ENCODE measurements around the gene PRKG1.

PRKG1 gene

DNA sequence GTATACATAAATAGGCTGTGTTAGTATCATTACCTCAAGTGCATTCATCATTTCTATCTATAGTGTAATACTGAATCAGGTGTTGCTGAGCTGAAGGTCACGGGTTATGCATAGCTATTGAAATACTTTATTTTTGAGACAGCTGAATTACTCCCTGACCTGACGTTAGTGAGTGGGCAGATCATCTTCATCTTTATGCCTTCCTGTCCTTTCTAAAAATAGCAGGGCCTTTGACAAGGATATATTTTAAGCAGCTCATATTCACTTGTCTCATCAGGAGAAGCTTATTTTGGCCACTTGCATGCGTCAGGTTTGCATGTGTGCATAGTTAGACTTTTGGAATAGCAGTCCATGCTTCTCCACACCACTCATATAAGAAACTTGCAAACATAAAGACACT, 1176.2 kb downstream of the PRKG1 start:
- H3K9ac ChIP-seq (ENCODE audit: low read depth, low read length) = no peak overlapping the region
- no peaks in the 10 kb centered on the region for H3K9me3 ChIP-seq (ENCODE audit: insufficient read depth, low read depth, low read length)
- no peak overlapping the region for H3K4me3 ChIP-seq (ENCODE audit: low read length)
- no peaks in the 10 kb centered on the region for H3K4me1 ChIP-seq (ENCODE audit: insufficient read depth, low read length)
- WGBS = 94% methylated on average over 3 of the region's 3 CpGs
- no peak overlapping the region for H3K27ac ChIP-seq (ENCODE audit: low read depth, low read length)
- H3K36me3 ChIP-seq (ENCODE audit: insufficient read depth, low read length) = no peaks in the 10 kb centered on the region
- H3K27me3 ChIP-seq (ENCODE audit: insufficient read depth, low read length) = no peaks in the 10 kb centered on the region

DNA sequence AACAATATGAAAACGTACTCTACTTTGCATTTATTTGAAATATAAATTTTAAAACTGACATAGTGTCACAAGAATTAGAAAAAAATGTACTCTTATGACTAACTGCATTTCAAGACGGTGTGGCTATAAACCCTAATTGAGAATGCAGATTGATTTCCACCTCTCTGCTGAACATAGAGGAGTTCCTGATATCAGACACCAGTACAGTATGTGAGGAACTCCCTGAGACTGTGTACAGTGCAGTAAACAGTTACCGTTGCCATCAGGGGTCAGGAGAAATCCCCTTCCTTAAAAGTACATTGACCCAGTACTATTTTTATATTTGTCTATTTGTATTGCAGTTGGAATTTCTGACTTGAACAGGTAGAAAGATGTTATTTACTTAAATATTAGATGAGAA, 1178.0 kb downstream of the PRKG1 start:
- no peak overlapping the region for H3K4me3 ChIP-seq (ENCODE audit: low read length)
- no peaks in the 10 kb centered on the region for H3K27me3 ChIP-seq (ENCODE audit: insufficient read depth, low read length)
- H3K9ac ChIP-seq (ENCODE audit: low read depth, low read length) = no peak overlapping the region
- WGBS = 91% methylated on average over 2 of the region's 3 CpGs
- H3K27ac ChIP-seq (ENCODE audit: low read depth, low read length) = no peak overlapping the region
- no peaks in the 10 kb centered on the region for H3K9me3 ChIP-seq (ENCODE audit: insufficient read depth, low read depth, low read length)
- no peaks in the 10 kb centered on the region for H3K36me3 ChIP-seq (ENCODE audit: insufficient read depth, low read length)
- H3K4me1 ChIP-seq (ENCODE audit: insufficient read depth, low read length) = peaks cover 5% of the 10 kb centered on the region; the same call in 1 of the 2 replicates

DNA sequence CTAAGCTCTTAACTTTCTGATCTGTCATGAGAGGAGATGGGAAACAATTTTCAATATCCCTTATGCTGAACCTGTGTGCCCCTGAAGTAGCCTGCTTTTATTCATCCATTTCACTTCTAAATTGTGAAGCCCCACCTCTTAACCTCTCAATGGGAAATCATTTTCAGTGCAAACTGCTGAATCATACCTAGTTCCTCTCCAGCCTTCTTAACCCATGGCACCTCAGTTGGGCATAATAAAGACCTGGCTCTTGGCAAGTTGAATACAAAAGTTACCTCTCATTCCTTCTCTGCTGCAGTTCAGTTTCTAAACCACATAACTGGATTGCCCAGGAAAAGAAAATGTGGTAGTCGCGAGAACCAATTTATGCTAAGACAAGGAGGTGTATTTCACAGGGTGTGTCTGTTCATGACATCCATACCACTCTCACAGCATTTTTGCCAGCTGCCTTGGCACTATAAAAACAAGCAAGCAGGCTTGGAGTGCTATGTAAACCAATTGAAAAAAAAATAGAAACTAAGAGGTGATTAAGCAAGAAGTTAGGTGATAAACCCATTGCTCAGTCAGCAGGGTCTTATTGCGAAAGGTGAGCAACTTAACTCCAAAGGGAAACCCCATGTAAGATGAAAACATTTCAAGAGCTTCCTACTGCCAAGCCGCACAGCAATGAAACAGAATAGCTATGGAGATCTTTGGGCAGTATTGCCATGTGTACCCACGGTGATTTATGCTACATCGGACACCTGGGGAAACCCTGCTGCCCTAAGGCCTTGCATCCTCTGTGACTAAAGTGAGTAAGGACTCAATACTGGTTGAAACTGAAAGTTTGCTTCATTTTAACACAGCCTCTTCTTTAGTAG, 1182.8 kb downstream of the PRKG1 start:
- Histone ChIP-seq H3K27ac (ENCODE audit: low read depth, low read length) (no peak overlapping the region), H3K27me3 (ENCODE audit: insufficient read depth, low read length) (no peaks in the 10 kb centered on the region), H3K9me3 (ENCODE audit: insufficient read depth, low read depth, low read length) (no peaks in the 10 kb centered on the region), H3K4me1 (ENCODE audit: insufficient read depth, low read length) (peaks cover 5% of the 10 kb centered on the region; the same call in 1 of the 2 replicates), H3K9ac (ENCODE audit: low read depth, low read length) (no peak overlapping the region), H3K36me3 (ENCODE audit: insufficient read depth, low read length) (no peaks in the 10 kb centered on the region), H3K4me3 (ENCODE audit: low read length) (no peak overlapping the region)
- WGBS = 94% methylated on average over 4 of the region's 6 CpGs

DNA sequence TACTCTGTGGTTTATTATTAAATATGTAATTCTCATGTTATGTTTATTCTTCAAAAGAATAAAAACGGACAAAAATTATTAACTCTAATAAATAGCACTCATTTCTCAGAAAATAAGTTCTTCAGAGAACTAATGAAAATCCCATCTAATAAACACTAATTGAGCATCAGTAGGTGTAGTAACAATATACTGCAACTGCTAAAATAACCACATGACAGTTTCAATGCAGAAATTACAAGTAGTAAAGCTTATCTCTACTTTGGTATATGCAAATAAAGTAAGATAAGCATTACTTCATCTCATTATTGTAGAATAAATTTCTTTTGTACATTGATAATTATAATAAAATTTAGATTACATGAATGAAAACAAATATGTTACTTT, 1183.4 kb downstream of the PRKG1 start:
- Histone ChIP-seq H3K27ac (ENCODE audit: low read depth, low read length) (no peak overlapping the region), H3K9ac (ENCODE audit: low read depth, low read length) (no peak overlapping the region), H3K36me3 (ENCODE audit: insufficient read depth, low read length) (no peaks in the 10 kb centered on the region), H3K4me3 (ENCODE audit: low read length) (no peak overlapping the region), H3K9me3 (ENCODE audit: insufficient read depth, low read depth, low read length) (no peaks in the 10 kb centered on the region), H3K27me3 (ENCODE audit: insufficient read depth, low read length) (no peaks in the 10 kb centered on the region), H3K4me1 (ENCODE audit: insufficient read depth, low read length) (peaks cover 5% of the 10 kb centered on the region; the same call in 1 of the 2 replicates)
- WGBS = no CpG with 5 or more reads among the region's 1 CpG

DNA sequence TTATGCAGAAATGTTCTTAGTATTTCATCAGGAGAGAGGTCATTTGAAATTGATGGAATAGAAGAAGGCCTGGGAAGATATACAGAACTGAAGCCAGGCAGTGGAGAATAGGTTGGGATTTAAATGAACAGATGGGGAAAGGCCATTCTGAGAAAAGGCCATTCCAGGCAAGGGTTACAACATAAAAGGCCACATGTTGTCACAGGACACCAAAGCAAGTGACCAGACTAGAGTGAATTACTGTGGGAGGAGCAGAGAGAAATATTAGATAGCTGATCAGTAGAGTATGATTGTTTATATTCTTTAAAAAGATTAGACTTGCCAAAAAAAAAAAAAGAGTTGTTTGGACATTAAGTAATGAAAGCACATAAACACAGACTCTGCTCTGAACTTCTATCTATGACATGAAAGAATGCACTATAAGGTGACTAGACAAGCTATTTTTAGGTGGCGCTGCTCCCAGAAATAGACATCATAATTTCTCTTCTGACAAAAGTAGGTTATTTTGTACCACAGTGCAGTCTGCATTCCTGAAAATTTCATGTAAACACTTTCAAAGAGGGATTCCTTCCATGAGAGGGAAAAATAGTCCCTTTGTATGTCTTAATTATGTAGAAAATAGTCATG, 1184.6 kb downstream of the PRKG1 start:
- Histone ChIP-seq H3K4me3 (ENCODE audit: low read length) (no peak overlapping the region), H3K9me3 (ENCODE audit: insufficient read depth, low read depth, low read length) (no peaks in the 10 kb centered on the region), H3K27me3 (ENCODE audit: insufficient read depth, low read length) (no peaks in the 10 kb centered on the region), H3K9ac (ENCODE audit: low read depth, low read length) (no peak overlapping the region), H3K36me3 (ENCODE audit: insufficient read depth, low read length) (no peaks in the 10 kb centered on the region), H3K27ac (ENCODE audit: low read depth, low read length) (no peak overlapping the region), H3K4me1 (ENCODE audit: insufficient read depth, low read length) (peaks cover 5% of the 10 kb centered on the region; the same call in 1 of the 2 replicates)
- 100% methylated on average over 1 of the region's 1 CpG for WGBS

DNA sequence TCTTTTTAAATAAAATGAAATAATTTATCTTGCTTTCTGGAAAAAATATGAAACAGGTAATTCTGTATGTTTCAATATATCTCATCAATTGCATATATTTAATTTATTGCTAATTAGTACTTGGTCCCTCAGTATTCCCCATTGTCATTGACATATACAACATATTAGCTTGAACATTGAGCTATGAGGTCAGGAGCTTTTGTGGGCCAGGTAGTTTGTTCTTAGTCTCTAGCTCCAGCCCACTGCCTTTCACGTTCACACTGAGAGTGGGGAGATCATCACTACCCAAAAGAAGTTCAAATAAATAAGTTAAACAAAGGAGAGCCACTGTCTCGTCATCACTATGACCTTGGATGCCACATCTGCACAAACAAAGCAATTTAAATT, 1185.1 kb downstream of the PRKG1 start:
- Histone ChIP-seq H3K27me3 (ENCODE audit: insufficient read depth, low read length) (no peaks in the 10 kb centered on the region), H3K4me1 (ENCODE audit: insufficient read depth, low read length) (peaks cover 5% of the 10 kb centered on the region; the same call in 1 of the 2 replicates), H3K36me3 (ENCODE audit: insufficient read depth, low read length) (no peaks in the 10 kb centered on the region), H3K9me3 (ENCODE audit: insufficient read depth, low read depth, low read length) (no peaks in the 10 kb centered on the region), H3K9ac (ENCODE audit: low read depth, low read length) (no peak overlapping the region), H3K4me3 (ENCODE audit: low read length) (no peak overlapping the region), H3K27ac (ENCODE audit: low read depth, low read length) (no peak overlapping the region)
- 79% methylated on average over 2 of the region's 2 CpGs for WGBS

DNA sequence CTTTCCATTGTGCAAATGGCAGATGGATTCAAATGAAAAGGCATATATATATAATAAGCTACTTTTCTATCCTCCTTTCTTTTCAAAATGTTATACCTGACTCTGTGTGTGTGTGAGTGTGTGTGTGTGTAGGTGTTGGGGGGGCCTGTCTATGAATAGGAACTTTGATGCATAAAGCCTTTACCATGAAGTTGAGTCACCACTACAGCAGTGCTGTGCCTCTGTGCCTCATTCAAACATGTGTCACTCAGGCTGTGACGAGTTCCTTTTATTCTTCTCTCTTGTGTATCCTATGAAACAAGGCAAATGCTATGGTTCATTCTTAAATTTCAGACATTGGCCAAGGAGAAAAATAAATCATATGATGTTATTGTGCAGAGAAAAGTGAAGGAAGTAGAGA, 1187.1 kb downstream of the PRKG1 start:
- no peak overlapping the region for H3K27ac ChIP-seq (ENCODE audit: low read depth, low read length)
- 94% methylated on average over 1 of the region's 1 CpG for WGBS
- no peak overlapping the region for H3K9ac ChIP-seq (ENCODE audit: low read depth, low read length)
- peaks cover 17% of the 10 kb centered on the region for H3K4me1 ChIP-seq (ENCODE audit: insufficient read depth, low read length)
- H3K4me3 ChIP-seq (ENCODE audit: low read length) = no peak overlapping the region
- H3K36me3 ChIP-seq (ENCODE audit: insufficient read depth, low read length) = no peaks in the 10 kb centered on the region
- no peaks in the 10 kb centered on the region for H3K27me3 ChIP-seq (ENCODE audit: insufficient read depth, low read length)
- H3K9me3 ChIP-seq (ENCODE audit: insufficient read depth, low read depth, low read length) = no peaks in the 10 kb centered on the region

DNA sequence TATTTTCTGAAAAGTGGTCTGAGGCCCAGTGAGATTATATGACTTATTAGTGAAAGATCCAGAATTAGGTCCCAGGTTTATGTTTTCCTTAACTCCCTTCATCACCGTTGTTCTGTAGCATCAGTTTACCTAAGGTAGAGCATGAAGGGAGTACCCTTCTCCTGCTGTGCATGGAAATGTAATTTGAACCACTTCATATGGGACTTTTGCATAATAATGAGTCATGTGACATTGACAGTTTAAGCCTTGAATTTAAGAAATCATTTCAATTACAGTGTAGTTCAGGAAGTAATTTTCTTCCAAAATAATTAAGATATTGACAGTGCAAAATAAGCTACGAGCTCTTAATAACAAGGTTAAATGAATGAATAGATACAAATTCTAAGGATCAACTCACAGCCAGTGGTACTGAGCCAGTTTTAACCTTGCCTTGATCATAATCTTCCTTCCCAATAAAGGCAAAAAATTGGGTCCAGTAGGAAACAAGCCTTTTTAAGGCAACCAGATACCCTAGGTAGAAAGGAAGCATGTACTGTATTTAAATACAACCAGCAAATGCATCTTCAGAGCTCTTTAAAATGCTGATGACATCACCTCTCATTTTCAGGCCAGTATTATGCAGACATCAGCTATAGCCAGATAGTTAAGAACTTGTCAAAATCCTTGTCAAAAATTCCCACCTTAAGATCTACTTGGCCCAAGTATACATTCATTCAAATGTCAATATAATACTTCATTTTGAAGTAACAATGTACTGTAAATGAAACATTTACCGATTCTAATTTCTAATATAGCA, 1191.0 kb downstream of the PRKG1 start:
- Histone ChIP-seq H3K9me3 (ENCODE audit: insufficient read depth, low read depth, low read length) (no peaks in the 10 kb centered on the region), H3K36me3 (ENCODE audit: insufficient read depth, low read length) (no peaks in the 10 kb centered on the region), H3K4me1 (ENCODE audit: insufficient read depth, low read length) (peaks cover 11% of the 10 kb centered on the region), H3K9ac (ENCODE audit: low read depth, low read length) (no peak overlapping the region), H3K27ac (ENCODE audit: low read depth, low read length) (no peak overlapping the region), H3K4me3 (ENCODE audit: low read length) (no peak overlapping the region), H3K27me3 (ENCODE audit: insufficient read depth, low read length) (no peaks in the 10 kb centered on the region)
- 50% methylated on average over 1 of the region's 3 CpGs for WGBS

DNA sequence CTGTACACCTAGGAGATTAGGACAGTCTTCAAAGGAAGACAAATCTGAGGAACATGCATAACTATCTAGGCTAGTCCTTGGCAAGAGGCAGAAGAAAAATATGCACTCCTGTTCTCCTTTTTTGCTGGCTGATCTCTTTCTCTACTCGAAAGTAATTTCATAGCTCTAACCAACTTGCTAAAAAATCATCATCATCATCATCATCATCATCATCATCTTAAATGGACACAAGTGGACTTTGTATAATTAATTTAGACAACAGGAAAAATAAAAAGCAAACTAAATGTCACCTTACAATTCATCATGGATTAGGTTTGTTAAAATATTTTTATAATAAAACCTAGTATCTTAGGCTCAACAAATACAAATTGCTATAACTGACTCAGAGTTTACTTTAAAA, 1192.6 kb downstream of the PRKG1 start:
- Histone ChIP-seq H3K27me3 (ENCODE audit: insufficient read depth, low read length) (no peaks in the 10 kb centered on the region), H3K9me3 (ENCODE audit: insufficient read depth, low read depth, low read length) (no peaks in the 10 kb centered on the region), H3K4me1 (ENCODE audit: insufficient read depth, low read length) (peaks cover 11% of the 10 kb centered on the region), H3K27ac (ENCODE audit: low read depth, low read length) (no peak overlapping the region), H3K36me3 (ENCODE audit: insufficient read depth, low read length) (no peaks in the 10 kb centered on the region), H3K9ac (ENCODE audit: low read depth, low read length) (no peak overlapping the region), H3K4me3 (ENCODE audit: low read length) (no peak overlapping the region)
- 88% methylated on average over 1 of the region's 1 CpG for WGBS

DNA sequence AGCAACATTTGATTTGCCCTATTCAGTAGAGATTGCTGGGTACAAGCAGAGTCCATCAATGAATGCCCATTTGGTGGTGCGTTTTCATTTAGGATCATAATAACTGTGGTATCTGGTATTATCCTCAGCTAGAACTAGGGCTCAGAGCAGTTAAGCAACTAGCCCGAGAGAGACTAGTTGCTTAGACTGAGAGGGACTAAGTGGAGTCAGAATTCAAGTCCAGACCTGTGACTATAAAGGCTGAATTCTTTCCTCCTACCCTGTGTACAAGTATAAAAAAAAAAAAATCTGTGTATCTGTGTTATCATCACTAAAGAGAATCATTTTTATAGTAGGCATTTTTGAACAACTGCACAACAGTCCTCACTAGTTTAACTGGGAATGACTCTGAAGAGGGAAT, 1194.5 kb downstream of the PRKG1 start:
- no peaks in the 10 kb centered on the region for H3K27me3 ChIP-seq (ENCODE audit: insufficient read depth, low read length)
- 94% methylated on average over 2 of the region's 2 CpGs for WGBS
- no peaks in the 10 kb centered on the region for H3K36me3 ChIP-seq (ENCODE audit: insufficient read depth, low read length)
- no peak overlapping the region for H3K27ac ChIP-seq (ENCODE audit: low read depth, low read length)
- no peak overlapping the region for H3K4me3 ChIP-seq (ENCODE audit: low read length)
- H3K9me3 ChIP-seq (ENCODE audit: insufficient read depth, low read depth, low read length) = no peaks in the 10 kb centered on the region
- H3K9ac ChIP-seq (ENCODE audit: low read depth, low read length) = no peak overlapping the region
- H3K4me1 ChIP-seq (ENCODE audit: insufficient read depth, low read length) = peaks cover 11% of the 10 kb centered on the region

DNA sequence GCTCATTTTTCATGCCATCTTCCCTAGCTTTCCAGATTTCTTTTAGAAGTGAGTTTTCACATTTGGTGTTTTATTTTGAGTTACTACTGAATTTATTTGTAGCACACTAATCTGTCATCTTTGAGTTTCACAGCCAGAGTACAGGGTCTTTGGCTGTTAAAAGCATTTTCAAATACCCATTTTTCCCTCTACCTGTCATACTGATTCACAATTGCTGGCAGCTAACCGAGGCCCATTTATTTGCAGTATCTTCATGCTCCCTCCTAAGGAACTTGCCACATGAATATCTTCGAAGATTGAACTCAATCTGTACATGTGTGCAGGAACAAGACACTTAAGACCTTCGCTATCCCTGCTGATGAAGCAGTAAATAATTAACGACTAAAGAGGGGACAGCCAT, 1194.9 kb downstream of the PRKG1 start:
- no peaks in the 10 kb centered on the region for H3K27me3 ChIP-seq (ENCODE audit: insufficient read depth, low read length)
- H3K27ac ChIP-seq (ENCODE audit: low read depth, low read length) = no peak overlapping the region
- H3K4me1 ChIP-seq (ENCODE audit: insufficient read depth, low read length) = peaks cover 11% of the 10 kb centered on the region
- H3K4me3 ChIP-seq (ENCODE audit: low read length) = no peak overlapping the region
- no peak overlapping the region for H3K9ac ChIP-seq (ENCODE audit: low read depth, low read length)
- 93% methylated on average over 4 of the region's 4 CpGs for WGBS
- H3K36me3 ChIP-seq (ENCODE audit: insufficient read depth, low read length) = no peaks in the 10 kb centered on the region
- H3K9me3 ChIP-seq (ENCODE audit: insufficient read depth, low read depth, low read length) = no peaks in the 10 kb centered on the region

Measured in HUES64 (cell line).